ENCODE results near the gene TPST2. TPM values are rescaled to one million over a fixed set of nuclear protein-coding genes. Genes with fewer than 3 reads are reported as not detected.

The TPST2 gene
- total RNA-seq, 2 experiments from 2014 or later = 7.2 to 7.4 TPM

DNA sequence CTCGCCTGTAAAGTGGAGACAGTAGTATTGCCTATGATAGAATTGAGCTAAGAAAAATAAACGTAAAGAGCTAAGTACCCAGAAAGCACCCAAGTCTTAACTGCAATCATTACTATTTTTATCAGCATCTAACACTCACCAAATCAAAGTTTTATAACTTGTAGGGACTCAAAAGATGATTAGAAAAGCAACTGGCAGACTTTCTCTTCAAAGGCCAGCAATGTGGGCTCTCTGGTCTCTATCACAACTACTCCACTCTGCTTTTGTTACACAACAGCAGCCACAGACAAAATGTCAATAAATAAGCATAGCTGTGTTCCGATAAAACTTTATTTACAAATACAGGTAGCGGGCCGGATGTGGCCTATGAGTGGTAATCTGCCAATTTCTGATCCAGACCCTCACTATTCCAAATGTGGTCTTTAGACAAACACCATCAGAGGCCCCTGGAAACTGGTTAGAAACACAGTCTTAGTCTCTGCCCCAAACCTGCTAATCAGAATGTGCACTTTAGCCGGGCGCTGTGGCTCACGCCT, 8.2 kb downstream of the TPST2 start:
- POLR2A ChIA-PET = no interaction called here
- Mint-ChIP-seq H3K27me3 (no peaks in the 10 kb centered on the region), H3K9me3 (no peaks in the 10 kb centered on the region), H3K36me3 (ENCODE audit: low read depth) (peaks cover 10% of the 10 kb centered on the region), H3K4me1 (ENCODE audit: low read depth) (peaks cover 57% of the 10 kb centered on the region), H3K27ac (peak overlapping the region; percentile 88), H3K4me3 (no peak overlapping the region)
- no peak overlapping the region for H3K27ac ChIP-seq (ENCODE audit: low read depth in 1 of 2, low read length in 2 of 2)
- DNase-seq (no peak), ATAC-seq (ENCODE audit: poor library complexity) (no peak)
- CTCF ChIA-PET = no interaction called here
- no peaks in the 10 kb centered on the region for H3K9me3 ChIP-seq (ENCODE audit: control insufficient read depth in 1 of 2, insufficient read depth in 1 of 2, low read length in 2 of 2)
- no peaks in the 10 kb centered on the region for H3K27me3 ChIP-seq (ENCODE audit: control insufficient read depth in 1 of 2, insufficient read depth in 2 of 2, low read length in 2 of 2)
- H3K4me3 ChIP-seq (ENCODE audit: low read length) = no peak overlapping the region
- TF ChIP-seq, protein P1, sequence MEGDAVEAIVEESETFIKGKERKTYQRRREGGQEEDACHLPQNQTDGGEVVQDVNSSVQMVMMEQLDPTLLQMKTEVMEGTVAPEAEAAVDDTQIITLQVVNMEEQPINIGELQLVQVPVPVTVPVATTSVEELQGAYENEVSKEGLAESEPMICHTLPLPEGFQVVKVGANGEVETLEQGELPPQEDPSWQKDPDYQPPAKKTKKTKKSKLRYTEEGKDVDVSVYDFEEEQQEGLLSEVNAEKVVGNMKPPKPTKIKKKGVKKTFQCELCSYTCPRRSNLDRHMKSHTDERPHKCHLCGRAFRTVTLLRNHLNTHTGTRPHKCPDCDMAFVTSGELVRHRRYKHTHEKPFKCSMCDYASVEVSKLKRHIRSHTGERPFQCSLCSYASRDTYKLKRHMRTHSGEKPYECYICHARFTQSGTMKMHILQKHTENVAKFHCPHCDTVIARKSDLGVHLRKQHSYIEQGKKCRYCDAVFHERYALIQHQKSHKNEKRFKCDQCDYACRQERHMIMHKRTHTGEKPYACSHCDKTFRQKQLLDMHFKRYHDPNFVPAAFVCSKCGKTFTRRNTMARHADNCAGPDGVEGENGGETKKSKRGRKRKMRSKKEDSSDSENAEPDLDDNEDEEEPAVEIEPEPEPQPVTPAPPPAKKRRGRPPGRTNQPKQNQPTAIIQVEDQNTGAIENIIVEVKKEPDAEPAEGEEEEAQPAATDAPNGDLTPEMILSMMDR (IDR thresholded peaks at IDR 0.05) = no peak
- intact Hi-C loops (cut with DNase I, micrococcal nuclease) = no loop called here
- peaks cover 55% of the 10 kb centered on the region for H3K4me1 ChIP-seq (ENCODE audit: insufficient read depth, low read length)
- peaks cover 12% of the 10 kb centered on the region for H3K36me3 ChIP-seq (ENCODE audit: insufficient read depth, low read length)

DNA sequence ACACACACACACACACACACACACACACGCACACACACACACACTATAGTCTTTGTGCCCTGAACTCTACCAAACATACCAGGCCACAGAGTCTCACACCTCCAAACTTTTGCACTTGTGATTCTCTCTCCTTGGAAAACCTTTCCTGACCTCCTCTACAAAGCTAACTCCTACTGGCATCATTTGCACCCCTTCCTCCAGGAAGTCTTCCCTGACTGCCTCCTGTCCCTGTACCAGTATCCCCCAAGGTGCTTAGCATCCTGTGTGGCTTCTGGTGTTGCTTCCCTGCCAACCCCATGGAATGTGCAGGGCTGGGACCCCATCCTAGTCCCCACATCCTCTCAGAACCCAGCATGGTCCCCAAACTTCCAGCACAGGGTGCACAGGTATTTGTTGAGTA, 8.9 kb downstream of the TPST2 start:
- H3K9me3 ChIP-seq (ENCODE audit: control insufficient read depth in 1 of 2, insufficient read depth in 1 of 2, low read length in 2 of 2) = no peaks in the 10 kb centered on the region
- Mint-ChIP-seq H3K4me3 (no peak overlapping the region), H3K36me3 (ENCODE audit: low read depth) (peaks cover 10% of the 10 kb centered on the region), H3K9me3 (no peaks in the 10 kb centered on the region), H3K27me3 (no peaks in the 10 kb centered on the region), H3K4me1 (ENCODE audit: low read depth) (peaks cover 56% of the 10 kb centered on the region), H3K27ac (peak overlapping the region; percentile 88)
- H3K36me3 ChIP-seq (ENCODE audit: insufficient read depth, low read length) = peaks cover 12% of the 10 kb centered on the region
- ChIA-PET CTCF (no interaction called here), POLR2A (no interaction called here)
- no peaks in the 10 kb centered on the region for H3K27me3 ChIP-seq (ENCODE audit: control insufficient read depth in 1 of 2, insufficient read depth in 2 of 2, low read length in 2 of 2)
- TF ChIP-seq, protein P1 (IDR thresholded peaks at IDR 0.05) = no peak
- H3K27ac ChIP-seq (ENCODE audit: low read depth in 1 of 2, low read length in 2 of 2) = no peak overlapping the region
- H3K4me1 ChIP-seq (ENCODE audit: insufficient read depth, low read length) = peaks cover 49% of the 10 kb centered on the region
- no peak overlapping the region for H3K4me3 ChIP-seq (ENCODE audit: low read length)
- DNase-seq (no peak), ATAC-seq (ENCODE audit: poor library complexity) (no peak)
- intact Hi-C loops (cut with DNase I, micrococcal nuclease) = no loop called here

DNA sequence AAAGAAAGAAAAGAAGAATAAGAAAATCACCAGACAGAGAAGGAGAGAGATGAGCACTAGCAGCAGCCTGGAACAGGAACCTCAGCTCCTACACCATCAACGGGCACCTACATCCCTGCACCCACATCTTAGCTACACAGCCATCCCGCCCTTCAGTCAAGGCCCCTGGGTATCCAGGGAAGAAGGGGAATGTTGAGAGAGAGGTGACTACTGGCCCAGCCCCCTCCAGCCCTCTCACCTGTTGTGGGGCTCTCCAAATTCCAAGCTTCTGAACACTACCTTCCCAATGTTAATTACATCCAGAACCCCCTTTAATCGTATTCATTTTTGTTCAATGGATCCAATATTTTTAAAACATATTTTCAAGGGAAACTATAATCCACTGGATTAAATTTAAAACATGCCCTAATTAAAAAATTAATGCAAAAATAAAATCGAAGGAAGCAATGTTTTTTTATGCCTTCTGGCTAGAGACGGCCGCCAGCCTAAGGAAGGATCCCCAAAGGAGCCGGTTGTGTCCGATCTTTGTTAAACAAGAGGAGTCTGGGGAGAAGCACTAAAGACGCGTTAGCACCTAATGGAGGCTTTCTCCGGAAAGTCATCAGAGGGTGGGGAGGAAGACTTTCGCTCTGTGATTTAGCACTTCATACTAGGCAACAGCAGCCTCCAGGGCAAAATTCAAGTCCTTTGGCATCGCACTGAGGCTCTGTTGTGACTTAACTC, 9.5 kb downstream of the TPST2 start:
- Histone ChIP-seq H3K27me3 (ENCODE audit: control insufficient read depth in 1 of 2, insufficient read depth in 2 of 2, low read length in 2 of 2) (no peaks in the 10 kb centered on the region), H3K36me3 (ENCODE audit: insufficient read depth, low read length) (peaks cover 12% of the 10 kb centered on the region), H3K4me3 (ENCODE audit: low read length) (no peak overlapping the region), H3K9me3 (ENCODE audit: control insufficient read depth in 1 of 2, insufficient read depth in 1 of 2, low read length in 2 of 2) (no peaks in the 10 kb centered on the region), H3K4me1 (ENCODE audit: insufficient read depth, low read length) (peaks cover 44% of the 10 kb centered on the region), H3K27ac (ENCODE audit: low read depth in 1 of 2, low read length in 2 of 2) (peak overlapping the region; percentile 14 to 60)
- ChIA-PET CTCF (no interaction called here), POLR2A (interaction anchor here (0.8 to 1.5 kb wide), 3 partner anchors 12 to 97 kb away, joined by 3 to 4 read pairs (median 4); partner anchors contain the start of genes HPS4 and SRRD)
- Mint-ChIP-seq H3K27me3 (no peaks in the 10 kb centered on the region), H3K9me3 (no peaks in the 10 kb centered on the region), H3K4me1 (ENCODE audit: low read depth) (peaks cover 53% of the 10 kb centered on the region), H3K27ac (peak overlapping the region; percentile 88), H3K36me3 (ENCODE audit: low read depth) (peaks cover 10% of the 10 kb centered on the region), H3K4me3 (no peak overlapping the region)
- intact Hi-C loops (cut with DNase I, micrococcal nuclease) = no loop called here
- DNase-seq (no peak), ATAC-seq (ENCODE audit: poor library complexity) (no peak)
- TF ChIP-seq, protein P1 (IDR thresholded peaks at IDR 0.05) = no peak
